ENCODE measurements around the gene SLC17A9. TPM values are rescaled to one million over a fixed set of nuclear protein-coding genes. Genes with fewer than 3 reads are reported as not detected.

The SLC17A9 gene
- total RNA-seq, 1 experiment from 2014 or later, result 37.6 TPM

DNA sequence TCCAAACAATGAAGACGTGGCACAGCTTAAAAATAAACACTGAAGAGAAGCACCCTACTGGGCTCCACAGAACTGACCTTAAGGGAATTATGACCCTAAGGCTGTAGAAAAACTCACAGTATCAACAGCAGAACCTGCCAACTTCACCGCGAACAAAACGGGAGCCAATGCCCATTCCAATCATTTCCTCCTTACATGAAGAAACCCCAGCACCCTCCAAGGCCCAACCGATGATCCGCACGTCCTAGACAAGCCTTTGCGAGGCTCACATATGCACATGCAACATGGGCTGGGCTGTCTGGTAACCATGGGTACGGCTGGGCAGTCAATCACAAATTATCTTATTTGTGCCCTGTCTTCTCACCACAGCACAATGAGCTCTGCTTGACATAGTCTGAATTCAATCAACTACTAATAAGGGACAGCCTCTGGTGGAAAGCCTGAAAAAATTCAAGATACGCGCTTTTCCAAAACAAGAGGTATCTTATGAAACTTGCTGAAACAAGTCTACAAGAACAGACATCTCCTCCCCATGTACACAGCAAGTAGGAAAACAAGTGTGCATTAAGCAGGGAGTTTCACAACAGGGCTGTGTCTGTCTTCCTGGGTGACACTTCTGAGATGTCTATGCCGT, 27.9 kb upstream of the SLC17A9 start (continued):
- TF ChIP-seq TCF7L2 (IDR thresholded peaks at IDR 0.05; ENCODE audit: borderline replicate concordance, extremely low read depth, insufficient read depth, insufficient read length), result no peak
- TF ChIP-seq POLR2AphosphoS5 (IDR thresholded peaks at IDR 0.05; ENCODE audit: low read depth, low read length), result no peak
- TF ChIP-seq POLR2A (IDR thresholded peaks at IDR 0.05; ENCODE audit: borderline replicate concordance, extremely low read depth, insufficient read depth, insufficient read length), result no peak

DNA sequence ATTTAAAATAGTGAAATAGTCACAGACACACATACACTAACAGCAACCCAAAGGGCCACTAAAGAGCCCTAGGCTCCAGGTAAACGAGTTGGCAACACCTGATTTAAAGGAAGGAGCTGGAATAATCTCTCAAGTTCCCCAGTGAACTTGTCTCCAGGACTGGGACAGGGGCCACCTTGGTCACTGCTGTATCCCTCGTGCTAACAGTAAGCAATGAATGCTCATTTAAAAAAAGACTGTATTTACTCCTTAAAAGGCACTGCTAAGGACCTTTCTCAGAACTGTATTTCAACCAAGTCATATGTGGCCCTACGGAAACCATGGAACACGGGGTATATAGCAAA, 27.5 kb upstream of the SLC17A9 start:
- peak overlapping the region; percentile 96 for H3K9ac ChIP-seq (ENCODE audit: low read length)
- POLR2A ChIA-PET, result no interaction called here
- ATAC-seq, result no peak
- H4K20me1 ChIP-seq (ENCODE audit: insufficient read depth), result peaks cover 51% of the 10 kb centered on the region
- H3K9me2 ChIP-seq (ENCODE audit: insufficient read depth), result no peaks in the 10 kb centered on the region
- CTCF ChIA-PET, result no interaction called here
- RAD21 ChIA-PET (ENCODE audit: low non-redundant PET in 1 of 2, low total read pairs in 2 of 2, uncharacterized antibody in 2 of 2, unreplicated experiment in 2 of 2), result no interaction called here
- peaks cover 99% of the 10 kb centered on the region for H3K79me2 ChIP-seq (ENCODE audit: insufficient read depth, low read length)
- peaks cover 0 to 3% of the 10 kb centered on the region in 2 experiments; a peak in 1 of 4 replicates for H3K36me3 ChIP-seq (ENCODE audit: control insufficient read depth in 1 of 2, insufficient read depth in 2 of 2, low read length in 2 of 2)
- no peak for DNase-seq (ENCODE audit: low read depth, low spot score)
- peaks cover 48 to 76% of the 10 kb centered on the region in 2 experiments for H3K4me1 ChIP-seq (ENCODE audit: control insufficient read depth in 1 of 2, insufficient read depth in 2 of 2, low read length in 2 of 2)
- BruUV-seq (replicated peaks), result no TSS peak
- peak overlapping the region; percentile 94 for H3K27ac ChIP-seq (ENCODE audit: low read depth, low read length)
- peak overlapping the region; percentile 71 to 89 for H3K4me3 ChIP-seq (replicated peaks in 1 of 2; ENCODE audit: low read depth in 1 of 2, low read length in 2 of 2)
- H2AFZ ChIP-seq (ENCODE audit: low read depth, low read length, poor library complexity, severe bottlenecking), result no peak overlapping the region
- intact Hi-C loops (cut with micrococcal nuclease), result no loop called here
- no peaks in the 10 kb centered on the region for H3K9me3 ChIP-seq (ENCODE audit: control insufficient read depth in 1 of 2, insufficient read depth in 1 of 2, low read depth in 1 of 2, low read length in 2 of 2)
- H3K4me2 ChIP-seq (ENCODE audit: low read length), result peak overlapping the region; percentile 75
- TF ChIP-seq SP1 (IDR thresholded peaks at IDR 0.05; ENCODE audit: low read depth) (no peak), EZH2phosphoT487 (IDR thresholded peaks at IDR 0.05; ENCODE audit: borderline replicate concordance) (no peak), POLR2A (IDR thresholded peaks at IDR 0.05; ENCODE audit: borderline replicate concordance, extremely low read depth, insufficient read depth, insufficient read length) (no peak)
- H3K27me3 ChIP-seq (ENCODE audit: insufficient read depth, low read length), result no peaks in the 10 kb centered on the region

DNA sequence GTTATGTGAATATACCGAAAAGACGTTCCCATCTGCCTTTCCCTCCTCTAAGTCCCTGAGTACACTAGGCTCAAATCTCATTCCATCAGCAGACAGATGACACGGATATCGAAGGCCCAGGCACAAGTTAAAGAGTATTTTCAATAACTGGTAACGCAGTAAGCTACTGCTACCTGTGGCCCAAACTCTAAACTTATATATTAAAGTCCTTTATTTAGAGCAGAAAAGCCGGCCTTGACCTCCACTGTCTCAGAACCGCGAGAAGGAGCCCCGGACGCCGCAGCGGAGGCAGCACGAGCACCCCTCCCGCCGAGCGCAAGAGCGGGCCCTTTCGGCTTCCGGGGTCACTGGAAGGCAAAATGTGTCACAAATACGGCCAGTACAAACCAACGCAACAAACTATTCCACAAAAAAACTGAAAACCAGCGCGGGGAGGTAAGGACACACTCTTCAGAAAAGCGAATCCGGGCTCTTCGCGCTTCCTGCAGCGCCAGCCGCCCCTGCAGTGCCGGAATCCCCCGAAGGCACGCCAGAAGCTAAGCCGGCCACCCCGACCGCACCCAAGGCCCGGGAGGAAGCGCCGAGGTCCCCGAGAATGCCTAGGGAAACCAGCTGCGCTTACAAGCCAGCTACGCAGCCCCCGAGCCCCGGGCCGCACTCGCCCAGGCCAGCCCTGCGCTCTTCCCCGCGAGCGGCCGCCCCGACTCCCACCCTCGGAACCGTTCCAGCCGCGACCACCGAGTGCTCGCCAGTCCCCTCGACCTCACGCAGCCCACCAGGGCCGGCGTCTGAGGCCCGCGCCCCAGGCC, 26.9 kb upstream of the SLC17A9 start:
- peaks cover 49 to 79% of the 10 kb centered on the region in 2 experiments for H3K4me1 ChIP-seq (ENCODE audit: control insufficient read depth in 1 of 2, insufficient read depth in 2 of 2, low read length in 2 of 2)
- H3K27ac ChIP-seq (ENCODE audit: low read depth, low read length), result peak overlapping the region; percentile 94
- BruUV-seq (replicated peaks), result TSS peak; percentile 51
- 0 out of 4 replicates have a peak, but pooled peaks cover 0 to 3% of the 10 kb centered on the region in 2 experiments for H3K36me3 ChIP-seq (ENCODE audit: control insufficient read depth in 1 of 2, insufficient read depth in 2 of 2, low read length in 2 of 2)
- intact Hi-C loops (cut with micrococcal nuclease), result no loop called here
- ChIA-PET CTCF (no interaction called here), RAD21 (ENCODE audit: low non-redundant PET in 1 of 2, low total read pairs in 2 of 2, uncharacterized antibody in 2 of 2, unreplicated experiment in 2 of 2) (no interaction called here), POLR2A (no interaction called here)
- no peaks in the 10 kb centered on the region for H3K9me3 ChIP-seq (ENCODE audit: control insufficient read depth in 1 of 2, insufficient read depth in 1 of 2, low read depth in 1 of 2, low read length in 2 of 2)
- H3K9me2 ChIP-seq (ENCODE audit: insufficient read depth), result no peaks in the 10 kb centered on the region
- ATAC-seq, result peak; percentile 8
- H3K27me3 ChIP-seq (ENCODE audit: insufficient read depth, low read length), result no peaks in the 10 kb centered on the region
- H3K9ac ChIP-seq (ENCODE audit: low read length), result peak overlapping the region; percentile 96
- peaks cover 99% of the 10 kb centered on the region for H3K79me2 ChIP-seq (ENCODE audit: insufficient read depth, low read length)
- peak overlapping the region; percentile 71 to 89 for H3K4me3 ChIP-seq (replicated peaks in 1 of 2; ENCODE audit: low read depth in 1 of 2, low read length in 2 of 2)
- no peak for DNase-seq (ENCODE audit: low read depth, low spot score)
- peak overlapping the region; percentile 75 for H3K4me2 ChIP-seq (ENCODE audit: low read length)
- H4K20me1 ChIP-seq (ENCODE audit: insufficient read depth), result peaks cover 46% of the 10 kb centered on the region
- no peak overlapping the region for H2AFZ ChIP-seq (ENCODE audit: low read depth, low read length, poor library complexity, severe bottlenecking)
- TF ChIP-seq JUND (IDR thresholded peaks at IDR 0.05) (no peak), YY1 (IDR thresholded peaks at IDR 0.05; ENCODE audit: extremely low read depth, insufficient replicate concordance, low read depth, low read length) (no peak), MAX (IDR thresholded peaks at IDR 0.05) (no peak), EZH2 (IDR thresholded peaks at IDR 0.05) (no peak), ZBTB33 (IDR thresholded peaks at IDR 0.05; ENCODE audit: extremely low read depth, insufficient replicate concordance, low read length) (no peak), POLR2A (IDR thresholded peaks at IDR 0.05; ENCODE audit: borderline replicate concordance, extremely low read depth, insufficient read depth, insufficient read length) (no peak), FOSL1 (IDR thresholded peaks at IDR 0.05; ENCODE audit: low read depth) (no peak), SP1 (IDR thresholded peaks at IDR 0.05; ENCODE audit: low read depth) (no peak)
